Activated CD4-positive, CD25-positive, alpha-beta regulatory T cell (primary cell): Measurements from ENCODE around the gene RIN1.
"Not testable (repeated sequence)": the region's sequence is repeated elsewhere in the genome, so short reads cannot be mapped to it uniquely, and the experiment has no call there.

Experiments
- DNase-seq, 4 experiments: peaks; one replicate each; lab custom pipeline; 2025; lab: John Stamatoyannopoulos, UW

Gene RIN1

DNA sequence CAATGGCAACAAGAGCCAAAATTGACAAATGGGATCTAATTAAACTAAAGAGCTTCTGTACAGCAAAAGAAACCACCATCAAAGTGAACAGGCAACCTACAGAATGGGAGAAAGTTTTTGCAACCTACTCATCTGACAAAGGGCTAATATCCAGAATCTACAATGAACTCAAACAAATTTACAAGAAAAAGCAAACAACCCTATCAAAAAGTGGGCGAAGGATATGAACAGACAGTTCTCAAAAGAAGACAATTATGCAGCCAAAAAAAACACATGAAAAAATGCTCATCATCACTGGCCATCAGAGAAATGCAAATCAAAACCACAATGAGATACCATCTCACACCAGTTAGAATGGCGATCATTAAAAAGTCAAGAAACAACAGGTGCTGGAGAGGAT lies 15.9 kb downstream of the RIN1 start:
- DNase-seq, result not testable (repeated sequence)

DNA sequence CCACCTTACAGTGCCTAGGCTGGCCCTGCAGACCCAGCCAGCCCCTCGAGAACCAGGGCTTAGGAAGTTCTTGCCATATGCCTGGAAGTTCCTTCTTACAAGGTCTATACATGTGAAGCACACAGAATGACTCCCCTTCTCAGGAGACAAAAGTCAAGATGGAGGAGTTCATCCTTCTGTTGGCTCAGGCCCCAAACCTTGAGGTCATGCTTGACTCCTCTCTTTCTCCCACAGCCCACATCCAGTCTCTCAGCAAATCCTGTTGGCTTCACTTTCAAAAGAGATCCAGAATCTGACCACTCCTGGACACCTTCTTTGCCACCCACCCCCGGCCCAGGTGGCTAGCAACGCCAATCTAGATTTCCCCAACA lies 17.6 kb downstream of the RIN1 start:
- no peak for DNase-seq

DNA sequence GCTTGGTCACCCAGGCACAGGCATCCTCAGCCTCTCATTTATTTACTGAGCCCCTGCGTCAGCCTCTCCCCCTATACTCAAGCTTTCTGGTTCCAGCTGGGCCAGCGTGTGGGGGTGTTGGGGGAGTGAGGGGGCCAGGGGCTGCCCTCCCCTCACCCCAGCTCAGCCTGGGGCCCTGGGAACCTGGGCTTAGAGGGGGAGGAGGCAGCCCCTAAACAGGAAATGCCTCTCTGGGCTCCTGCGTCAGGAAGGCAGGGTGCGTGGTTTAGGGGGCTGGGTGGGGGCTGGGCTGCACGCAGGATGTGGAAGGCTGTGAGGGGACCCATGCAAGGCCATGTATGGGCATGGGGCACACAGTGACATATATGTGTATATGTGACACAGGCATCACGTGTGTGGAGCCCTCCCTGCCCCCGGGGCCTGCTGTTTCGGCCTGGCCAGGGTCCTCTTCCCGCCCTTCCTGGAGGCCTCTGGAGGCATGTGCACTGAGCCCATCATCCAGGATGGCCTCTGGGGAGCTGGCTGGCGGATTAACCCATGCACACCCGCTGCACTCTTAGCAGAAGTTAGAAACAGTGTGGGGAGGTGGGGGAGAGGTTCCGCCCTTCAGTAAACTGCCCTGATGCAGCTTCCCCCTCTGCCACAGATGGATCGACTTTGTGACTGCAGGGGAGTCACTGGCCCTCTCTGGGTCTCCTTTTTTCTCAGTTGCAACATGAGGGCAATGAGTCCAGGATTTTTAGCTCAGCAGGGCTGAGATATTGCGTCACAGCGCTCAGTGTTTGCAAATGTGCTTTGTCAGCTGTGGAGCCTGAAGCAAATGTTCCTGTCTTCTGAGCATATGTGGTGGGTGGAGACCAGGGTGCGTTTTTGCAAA lies 18.3 kb downstream of the RIN1 start:
- DNase-seq, result peak in 1 of 4 experiments; percentile 30

DNA sequence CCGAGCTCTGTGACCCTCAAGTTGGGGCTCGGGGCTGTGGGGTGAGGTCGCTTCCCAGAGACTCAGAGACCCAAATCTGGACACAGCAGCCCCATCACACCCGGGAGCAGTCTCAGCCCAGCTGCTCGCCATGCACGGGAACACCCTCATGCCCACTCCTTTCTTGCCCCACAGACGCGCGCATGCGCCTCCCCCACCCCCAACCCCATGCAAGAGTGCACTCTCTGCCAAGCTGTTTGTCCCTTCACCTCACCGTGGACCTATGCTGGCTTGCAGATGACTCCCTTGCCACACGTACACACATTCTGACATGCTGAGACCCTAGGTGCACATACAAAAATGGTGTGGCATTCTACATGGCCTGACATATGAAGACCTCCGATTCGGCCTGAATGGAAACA lies 18.9 kb downstream of the RIN1 start:
- DNase-seq, result no peak

DNA sequence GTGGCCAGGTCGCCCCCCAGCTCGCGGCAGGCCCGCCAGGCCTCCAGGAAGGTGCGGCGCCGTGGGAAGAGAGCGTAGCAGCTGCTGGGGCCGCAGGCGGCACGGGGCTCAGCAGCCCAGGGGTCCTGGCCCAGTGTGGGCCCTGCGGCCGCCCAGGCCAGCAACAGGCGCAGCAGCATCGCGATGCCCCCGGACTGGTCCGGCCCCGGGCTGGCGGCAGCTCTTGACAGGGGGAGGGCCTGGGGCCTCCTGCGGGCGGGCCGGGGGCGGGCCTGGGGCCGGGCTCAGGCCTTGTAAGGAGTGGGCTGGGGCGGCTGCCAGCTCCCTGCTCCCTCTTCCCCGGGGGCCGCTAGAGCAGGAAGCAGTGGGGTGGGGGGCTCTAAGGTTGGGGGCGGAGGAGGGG lies 19.4 kb downstream of the RIN1 start, which contains the start of gene CD248:
CD248 (minus strand) TSS at position 196 of the 403 bp plus-strand sequence; CDS start at position 179, 17 bp downstream.
- DNase-seq, result no peak

DNA sequence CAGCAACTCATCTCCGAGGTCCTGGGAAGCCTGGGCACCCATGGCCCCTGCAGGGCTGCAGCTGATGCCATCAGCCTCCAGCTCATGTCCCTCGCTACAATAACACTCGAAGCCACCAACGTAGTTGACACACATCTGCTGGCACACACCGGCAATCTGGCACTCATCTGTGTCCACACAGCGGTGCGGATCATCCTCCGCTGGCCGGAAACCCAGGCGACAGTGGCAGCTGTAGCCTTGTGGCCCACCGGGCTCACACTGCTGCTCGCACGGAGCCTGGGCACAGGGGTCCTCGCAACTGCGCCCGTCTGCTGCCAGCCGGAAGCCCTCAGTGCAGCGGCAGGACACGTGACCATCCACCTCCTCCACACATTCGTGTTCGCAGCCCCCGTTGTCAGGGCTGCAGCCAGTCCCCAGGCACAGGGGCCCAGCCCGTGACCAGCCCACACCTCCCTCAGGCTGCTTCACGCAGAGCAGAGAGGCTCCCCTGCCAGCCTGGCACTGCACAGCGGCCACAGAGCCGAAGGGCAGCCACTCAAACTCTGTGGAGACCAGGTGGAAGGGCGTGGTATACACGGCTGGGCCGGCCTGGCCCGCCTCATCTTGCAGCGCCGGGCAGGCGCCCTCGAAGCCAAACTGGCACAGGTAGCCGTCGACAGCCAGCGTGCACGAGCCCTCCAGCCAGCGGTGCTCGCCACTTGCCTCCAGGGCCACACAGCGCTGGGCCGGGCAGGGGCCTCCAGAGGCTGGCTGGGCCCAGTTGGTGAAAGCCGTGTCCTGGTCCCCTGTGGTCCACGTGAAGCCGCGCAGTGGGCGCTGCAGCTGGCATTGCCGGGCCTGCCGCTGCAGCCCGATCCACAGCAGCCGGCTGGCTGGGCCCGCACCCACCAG lies 20.1 kb downstream of the RIN1 start:
- DNase-seq, result no peak

DNA sequence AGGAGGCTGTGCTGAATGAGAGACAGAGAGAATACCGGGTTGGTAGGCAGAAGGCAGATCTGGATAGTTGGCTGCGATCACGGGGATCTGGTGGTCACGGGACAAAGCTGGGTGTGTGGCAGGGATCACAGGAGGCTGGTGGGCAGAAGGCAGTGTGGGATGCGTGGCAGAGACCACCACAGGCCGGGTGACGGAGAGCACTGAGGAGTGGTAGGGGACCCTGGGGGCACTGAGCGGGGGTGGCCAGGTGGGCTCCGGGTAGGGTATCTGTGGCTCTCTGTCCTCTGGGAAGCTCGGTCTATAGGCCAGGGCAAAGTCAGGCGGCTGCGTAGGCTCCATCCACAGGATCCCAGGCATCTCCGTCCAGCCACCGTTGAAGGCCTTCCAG lies 20.7 kb downstream of the RIN1 start:
- no peak for DNase-seq

DNA sequence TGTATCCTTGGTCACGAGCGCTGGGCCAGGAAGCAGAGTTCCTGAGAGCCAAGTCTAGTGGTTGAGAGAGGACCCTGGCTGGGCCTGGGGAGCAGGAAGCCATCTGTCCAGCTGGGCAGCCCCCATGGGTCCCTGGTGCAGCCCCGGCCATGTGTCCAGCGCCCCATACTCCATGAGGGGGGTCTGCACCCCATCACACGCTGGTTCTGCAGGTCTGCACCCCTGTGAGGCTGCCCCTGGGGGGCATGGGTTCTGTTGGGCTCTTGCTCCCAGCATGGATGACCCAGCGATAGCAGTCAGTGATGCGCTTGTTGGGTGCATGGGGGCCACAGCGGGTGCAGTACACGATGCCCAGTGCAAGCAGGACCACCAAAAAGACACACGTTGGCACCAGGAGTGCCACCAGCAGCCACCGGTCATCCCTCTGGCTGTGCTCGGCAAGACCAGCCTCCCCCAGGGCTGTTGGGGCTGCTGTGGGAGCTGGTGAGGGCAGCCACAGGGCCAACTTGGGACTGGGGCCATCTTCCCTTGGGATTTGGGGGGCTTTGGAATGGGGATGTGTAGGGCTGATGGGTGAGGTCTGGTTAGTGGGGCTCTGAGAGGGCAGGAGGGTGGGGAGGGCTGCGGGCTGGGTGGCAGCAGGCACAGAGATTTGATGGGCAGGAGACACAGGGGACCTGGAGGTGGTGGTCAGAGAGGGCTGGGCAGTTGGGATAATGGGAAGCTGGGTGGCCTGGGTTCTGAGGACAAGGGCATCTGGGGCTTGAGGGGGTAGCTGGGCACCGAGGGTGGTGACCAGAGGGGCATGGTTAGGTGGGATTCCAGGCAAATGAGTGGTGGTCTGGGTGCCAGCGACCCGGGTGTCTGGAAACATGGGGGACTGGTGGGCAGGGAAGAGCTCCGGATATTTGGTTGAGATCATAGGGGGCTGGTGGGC lies 21.4 kb downstream of the RIN1 start:
- DNase-seq, result no peak

DNA sequence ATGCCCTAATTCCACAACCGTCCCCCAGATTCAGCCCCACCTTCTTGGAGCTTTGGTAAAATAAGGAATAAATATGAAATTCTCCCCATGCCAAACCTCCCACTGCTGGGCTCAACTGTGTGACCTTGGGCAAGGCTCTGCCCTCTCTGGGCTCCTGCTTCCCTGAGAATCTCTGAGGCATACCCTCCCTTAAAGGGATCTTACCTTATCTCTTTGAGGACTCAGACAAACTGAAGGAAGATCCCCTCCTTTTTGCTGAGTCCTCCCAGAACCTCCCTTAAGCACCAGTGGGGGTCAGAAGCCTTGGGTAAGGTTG lies 22.1 kb downstream of the RIN1 start:
- no peak for DNase-seq

DNA sequence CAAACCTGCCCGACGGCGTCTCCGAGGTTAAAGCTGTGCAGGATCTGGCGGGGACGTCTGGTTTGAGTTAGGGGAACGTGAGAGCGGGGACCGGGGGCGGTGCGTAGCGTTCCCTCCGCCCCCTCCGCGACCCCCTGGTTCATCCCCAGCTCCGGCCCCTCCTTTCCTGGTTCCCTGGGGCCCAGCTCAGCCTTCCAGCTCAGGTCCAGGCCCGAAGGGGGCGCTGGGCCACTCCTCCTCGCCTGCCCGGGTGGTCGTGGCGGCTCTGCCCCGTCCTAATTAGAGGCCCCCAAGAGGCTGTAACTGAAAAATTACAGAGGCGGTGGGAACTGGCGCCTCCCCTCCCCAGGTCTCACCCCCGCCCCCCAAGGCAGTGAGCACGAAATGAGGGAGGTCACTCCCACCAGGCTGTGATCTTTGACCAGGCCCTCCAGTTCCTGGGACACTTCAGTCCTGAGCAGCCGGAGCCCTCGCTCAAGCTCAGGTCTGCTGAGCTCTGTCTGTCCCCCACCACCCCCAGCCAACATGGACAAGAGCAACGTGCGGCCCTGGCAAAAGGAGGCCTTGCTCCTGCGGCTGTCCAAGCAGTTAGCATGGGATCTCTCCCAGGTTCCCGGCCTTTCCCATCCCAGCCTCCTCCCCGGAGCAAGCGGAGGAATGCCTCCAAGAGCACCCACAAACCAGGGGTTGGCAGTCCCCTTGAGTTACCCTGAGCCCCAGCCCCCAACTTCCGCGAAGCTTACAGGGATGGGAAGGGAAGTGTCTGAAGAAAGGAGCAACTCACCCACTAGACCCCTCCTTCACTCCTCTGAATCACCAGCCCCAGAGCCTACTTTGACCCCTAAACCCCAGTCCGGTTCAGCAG lies 22.7 kb downstream of the RIN1 start:
- no peak for DNase-seq

DNA sequence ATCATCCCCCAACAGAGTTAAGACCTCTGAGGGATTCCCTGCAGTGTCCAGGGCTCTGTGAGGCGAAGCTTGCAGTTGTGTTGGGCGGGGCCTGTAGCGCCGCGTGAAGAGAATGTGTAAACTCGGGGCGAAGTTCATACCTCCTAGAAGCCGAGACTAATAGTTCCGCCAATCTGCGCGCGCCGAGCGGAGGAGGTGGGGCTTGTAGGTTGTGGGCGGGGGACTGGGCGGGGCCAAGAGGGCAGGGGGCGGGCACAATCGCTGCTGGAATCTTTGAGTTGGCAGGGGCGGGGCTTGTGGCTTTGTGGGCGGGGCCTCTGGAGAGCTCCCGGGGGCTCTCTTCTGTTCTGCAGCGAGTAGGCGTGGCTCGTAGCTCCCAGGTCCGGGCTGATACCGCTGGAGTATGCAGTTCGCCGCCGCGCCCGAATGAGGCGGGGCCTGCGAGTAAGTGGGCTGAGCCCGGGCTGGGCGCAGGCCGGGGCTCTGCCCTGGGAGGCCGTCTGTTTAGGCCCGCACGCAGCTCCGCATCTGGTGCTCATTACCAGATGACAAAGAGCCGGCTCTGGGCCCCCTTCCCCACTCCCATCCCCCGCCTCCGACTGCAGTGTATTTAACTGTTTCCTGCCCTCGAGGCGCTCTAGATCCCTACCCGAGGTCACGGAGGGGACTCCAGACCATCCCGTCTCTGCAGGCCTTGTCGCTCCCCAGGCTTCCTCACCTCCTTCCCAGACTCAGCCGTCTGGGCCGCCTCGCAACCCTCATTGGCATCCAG lies 23.5 kb downstream of the RIN1 start:
- DNase-seq, result peak; percentile 95 to 99 (median 98)

DNA sequence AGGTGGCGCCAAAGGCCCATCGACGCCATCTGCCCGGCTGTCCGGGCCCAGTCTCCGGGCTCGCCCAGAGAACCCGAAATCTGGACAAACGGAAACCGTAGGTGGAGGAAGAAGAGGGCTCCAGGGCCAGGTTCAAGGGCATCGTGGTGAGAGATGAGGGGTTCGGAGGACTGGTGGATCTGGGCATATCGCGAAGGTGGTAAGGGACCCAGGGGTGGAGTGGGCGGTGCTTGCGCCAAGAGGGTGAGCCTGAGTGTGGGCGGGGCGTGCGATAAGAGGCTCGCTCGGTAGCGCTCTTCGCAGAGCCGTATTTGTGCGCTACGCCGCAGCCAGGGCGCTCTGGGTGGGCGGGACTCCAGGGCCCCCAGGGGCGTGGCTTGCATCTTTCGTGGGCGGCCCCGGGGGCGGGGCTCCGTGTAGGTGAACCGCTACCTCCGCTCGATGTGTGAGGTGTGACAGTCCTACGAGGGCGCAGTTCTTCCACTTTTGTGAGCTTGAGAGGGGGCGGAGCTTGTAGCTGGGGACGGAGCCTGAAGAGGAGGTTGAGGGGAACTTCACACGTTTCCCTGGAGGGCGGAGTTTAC lies 24.2 kb downstream of the RIN1 start:
- peak; percentile 81 to 97 (median 92) for DNase-seq

DNA sequence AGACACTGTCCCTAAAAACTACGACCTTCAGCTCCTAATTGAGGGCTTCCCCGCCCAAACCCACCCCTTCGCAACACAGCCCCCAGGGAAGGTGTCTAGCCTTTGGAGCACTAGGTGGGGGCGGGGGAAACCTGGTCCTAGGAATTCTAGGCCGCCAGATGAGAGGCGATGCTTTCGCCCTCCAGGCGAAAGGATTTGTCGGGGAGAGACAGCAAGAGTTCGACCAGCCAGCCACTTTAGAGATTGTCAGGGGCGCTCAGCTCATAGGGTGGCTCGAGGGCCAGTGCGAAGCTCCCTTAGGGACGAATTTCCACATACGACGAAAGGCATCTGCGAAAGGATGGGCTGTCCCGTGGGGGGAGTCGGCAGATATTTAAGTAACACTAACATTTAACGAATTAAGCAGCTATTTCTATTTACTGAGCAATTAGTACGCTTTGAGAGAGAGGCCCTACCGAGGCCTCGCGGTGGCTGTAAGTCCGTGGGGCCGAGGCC lies 24.7 kb downstream of the RIN1 start:
- no peak for DNase-seq

DNA sequence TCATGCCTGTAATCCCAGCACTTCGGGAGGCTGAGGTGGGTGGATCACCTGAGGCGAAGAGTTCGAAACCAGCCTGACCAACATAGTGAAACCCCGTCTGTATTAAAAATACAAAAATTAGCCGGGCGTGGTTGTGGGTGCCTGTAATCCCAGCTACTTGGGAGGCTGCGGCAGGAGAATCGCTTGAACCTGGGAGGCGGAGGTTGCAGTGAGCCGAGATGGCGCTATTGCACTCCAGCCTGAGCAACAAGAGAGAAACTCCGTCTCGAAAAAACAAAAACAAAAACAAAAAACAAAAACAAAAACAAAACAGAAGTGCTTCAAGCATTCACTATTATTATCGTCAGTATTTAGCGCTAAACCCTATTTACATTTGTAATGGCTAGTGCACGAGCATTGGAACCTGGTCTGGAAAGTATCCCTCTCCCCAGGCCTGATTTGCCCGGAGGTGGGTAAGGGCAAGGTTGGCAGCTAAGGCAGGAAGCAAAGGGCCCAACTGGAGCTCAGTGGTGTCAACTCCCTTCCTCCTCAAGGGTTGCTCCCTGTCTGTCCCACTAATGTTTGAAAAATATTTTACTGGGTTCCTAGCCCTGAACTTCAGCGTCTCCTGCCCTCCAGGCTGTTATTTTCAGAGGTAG lies 25.3 kb downstream of the RIN1 start:
- not testable (repeated sequence) for DNase-seq

DNA sequence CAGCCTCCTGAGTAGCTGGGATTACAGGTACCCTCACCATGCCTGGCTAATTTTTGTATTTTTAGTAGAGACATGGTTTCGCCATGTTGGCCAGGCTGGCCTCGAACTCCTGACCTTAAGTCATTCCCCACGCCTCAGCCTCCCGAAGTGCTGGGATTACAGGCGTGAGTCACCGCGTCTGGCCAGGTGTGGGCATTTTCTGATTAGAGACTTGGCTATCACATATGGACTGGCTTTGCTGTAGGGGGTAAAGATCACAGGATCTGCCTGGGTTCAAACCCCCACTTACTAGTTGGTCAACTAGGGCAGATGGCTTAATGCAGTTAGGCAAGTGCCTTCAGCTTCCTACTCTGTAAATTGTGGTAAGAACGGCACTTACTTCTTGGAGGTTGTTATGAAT lies 25.9 kb downstream of the RIN1 start:
- DNase-seq, result no peak

DNA sequence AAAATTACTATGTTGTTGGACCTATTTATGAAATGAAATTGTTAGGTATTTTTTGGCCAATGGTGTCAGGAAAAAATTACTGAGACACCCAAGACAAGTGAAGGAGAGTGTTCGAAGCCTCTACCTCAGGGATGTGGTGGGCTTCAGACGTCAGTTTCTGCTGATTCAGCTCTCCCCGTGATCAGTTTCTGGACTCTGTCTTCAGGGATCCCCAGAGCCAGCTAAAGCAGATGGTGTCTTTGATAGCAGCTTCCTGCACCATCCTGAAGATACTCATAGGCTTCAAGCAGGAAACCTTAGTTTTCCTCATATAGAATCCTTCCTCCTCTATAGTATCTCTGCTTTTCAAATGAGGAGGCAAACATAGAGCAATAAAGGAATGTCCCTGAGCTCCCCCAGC lies 26.8 kb downstream of the RIN1 start:
- no peak for DNase-seq

DNA sequence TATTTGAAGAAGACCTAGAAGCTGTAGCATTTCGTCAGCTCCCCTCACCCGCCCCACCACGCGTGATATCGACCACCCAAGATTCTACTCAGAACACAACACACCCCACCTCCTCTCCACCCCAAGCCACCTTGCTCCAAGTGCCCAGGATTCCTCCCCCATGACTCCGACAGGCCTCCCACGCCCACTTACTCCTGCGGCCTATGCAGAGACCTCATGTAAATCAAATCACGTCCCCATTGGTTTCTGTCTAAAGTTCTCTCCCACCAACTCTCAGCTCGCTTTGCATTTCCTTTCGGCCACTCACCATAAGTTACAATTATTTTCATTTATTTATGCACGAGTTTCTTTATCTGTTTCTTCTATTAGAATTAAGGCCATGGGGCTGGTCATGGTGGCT lies 33.6 kb downstream of the RIN1 start:
- no peak for DNase-seq

DNA sequence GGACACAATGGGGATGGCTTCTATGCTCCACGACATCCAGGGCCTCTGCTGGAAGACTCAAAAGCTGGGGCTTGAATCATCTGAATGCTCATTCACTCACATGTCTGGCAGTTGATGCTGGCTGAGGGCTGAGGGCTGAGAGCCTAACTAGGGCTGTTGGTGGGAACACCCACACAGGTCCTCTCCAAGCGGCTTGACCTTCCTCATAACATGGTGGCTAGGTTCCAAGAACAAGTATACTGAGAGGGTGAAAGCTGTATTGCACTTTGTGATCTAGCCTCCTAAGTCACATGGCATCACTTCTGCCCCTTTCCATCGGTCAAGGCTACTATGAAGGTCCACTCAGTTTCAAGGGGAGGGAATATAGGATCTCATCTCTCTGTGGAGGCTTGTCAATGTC lies 37.0 kb downstream of the RIN1 start:
- no peak for DNase-seq

DNA sequence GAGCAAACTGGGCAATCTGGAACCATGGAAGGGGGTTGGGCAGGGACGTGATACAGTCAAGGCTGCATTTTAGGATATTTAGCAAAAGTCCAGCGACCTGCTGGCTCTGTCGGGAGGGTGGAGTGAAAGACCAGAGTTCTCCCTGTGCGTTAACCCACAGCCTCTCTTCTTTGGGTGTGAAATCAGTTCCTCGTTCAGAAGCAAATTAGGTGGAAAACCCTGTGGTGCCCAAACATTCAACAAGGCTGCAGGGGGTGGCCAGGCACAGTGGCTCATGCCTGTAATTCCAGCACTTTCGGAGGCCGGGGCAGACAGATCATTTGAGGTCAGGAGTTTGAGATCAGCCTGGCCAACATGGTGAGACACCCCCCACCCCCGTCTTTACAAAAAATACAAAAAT lies 38.6 kb downstream of the RIN1 start:
- DNase-seq, result no peak
